Activated CD8-positive, alpha-beta memory T cell treated with anti-CD3 and anti-CD28 coated beads for 36 hours (primary cell): Measurements from ENCODE around the gene PLD3. TPM values are rescaled to one million over a fixed set of nuclear protein-coding genes. Genes with fewer than 3 reads are reported as not detected.
"Not testable (repeated sequence)": the region's sequence is repeated elsewhere in the genome, so short reads cannot be mapped to it uniquely, and the experiment has no call there.

ENCODE experiments used
- CTCF ChIA-PET: fragments of 350-600 bp; sonication (Branson Sonifier 250); formaldehyde crosslinking; loops from one replicate; lab custom pipeline; 2021; ENCODE audit warnings: antibody characterized with exemption; lab: Charles Lee
- POLR2A ChIA-PET: fragments of 350-600 bp; sonication (Branson Sonifier 250); formaldehyde crosslinking; loops from one replicate; lab custom pipeline; 2021; ENCODE audit warnings: antibody characterized with exemption; lab: Charles Lee
- total RNA-seq, 2 experiments: library from RNA; stranded (reverse); gene quantifications; one replicate each; pipeline ENCODE4 v1.2.3, GENCODE V29; 2021

Gene PLD3
- total RNA-seq, 2 experiments from 2014 or later: 48.0 to 50.4 TPM

GRCh38 chr19:40323705-40324104 is 24.8 kb upstream of the PLD3 start:
- ChIA-PET POLR2A (no interaction called here), CTCF (no interaction called here)

GRCh38 chr19:40326201-40326600 is 22.3 kb upstream of the PLD3 start:
- ChIA-PET CTCF (no interaction called here), POLR2A (no interaction called here)

GRCh38 chr19:40331052-40331451 is 17.4 kb upstream of the PLD3 start:
- POLR2A ChIA-PET: no interaction called here
- CTCF ChIA-PET: interaction anchor here (0.6 kb wide), 1 partner anchor 44 kb away, joined by 4 read pairs; no protein-coding TSS in a partner anchor

GRCh38 chr19:40332669-40333068 is 15.8 kb upstream of the PLD3 start:
- ChIA-PET POLR2A (interaction anchor here (0.6 kb wide), 1 partner anchor 38 kb away, joined by 5 read pairs; no protein-coding TSS in a partner anchor), CTCF (no interaction called here)

- POLR2A ChIA-PET: interaction anchor here (0.6 kb wide), 1 partner anchor 148 kb away, joined by 3 read pairs; no protein-coding TSS in a partner anchor
- CTCF ChIA-PET: not testable (repeated sequence)
Measured at GRCh38 chr19:40333083-40333482, 15.4 kb upstream of the PLD3 start.

- ChIA-PET POLR2A (no interaction called here), CTCF (interaction anchor here (0.5 kb wide), 1 partner anchor 1215 kb away, joined by 4 read pairs; no protein-coding TSS in a partner anchor)
Measured at GRCh38 chr19:40335101-40335500, 13.4 kb upstream of the PLD3 start.

- POLR2A ChIA-PET: interaction anchor here (0.6 kb wide), 1 partner anchor 27 kb away, joined by 5 read pairs; no protein-coding TSS in a partner anchor
Measured at GRCh38 chr19:40335855-40336600, 12.5 kb upstream of the PLD3 start.

GRCh38 chr19:40336601-40336900 is 11.9 kb upstream of the PLD3 start:
- CTCF ChIA-PET: no interaction called here

More at GRCh38 chr19:40335855-40336600, 12.5 kb upstream of the PLD3 start:
- CTCF ChIA-PET: no interaction called here

GRCh38 chr19:40337107-40337506 is 11.4 kb upstream of the PLD3 start:
- ChIA-PET POLR2A (no interaction called here), CTCF (no interaction called here)

More at GRCh38 chr19:40336601-40336900, 11.9 kb upstream of the PLD3 start:
- POLR2A ChIA-PET: no interaction called here

GRCh38 chr19:40337594-40337993 is 10.9 kb upstream of the PLD3 start:
- CTCF ChIA-PET: interaction anchor here (0.6 kb wide), 1 partner anchor 40 kb away, joined by 3 read pairs; no protein-coding TSS in a partner anchor
- POLR2A ChIA-PET: no interaction called here

- CTCF ChIA-PET: no interaction called here
Measured at GRCh38 chr19:40339018-40339728, 9.3 kb upstream of the PLD3 start.

GRCh38 chr19:40341601-40342482 is 6.7 kb upstream of the PLD3 start:
- ChIA-PET CTCF (interaction anchor here (0.9 kb wide), 1 partner anchor 12 kb away, joined by 3 read pairs; no protein-coding TSS in a partner anchor), POLR2A (no interaction called here)

More at GRCh38 chr19:40339018-40339728, 9.3 kb upstream of the PLD3 start:
- POLR2A ChIA-PET: no interaction called here

- POLR2A ChIA-PET: no interaction called here
- CTCF ChIA-PET: no interaction called here
Measured at GRCh38 chr19:40342644-40343311, 5.7 kb upstream of the PLD3 start.

GRCh38 chr19:40344422-40344821 is 4.1 kb upstream of the PLD3 start:
- ChIA-PET POLR2A (no interaction called here), CTCF (no interaction called here)

GRCh38 chr19:40348961-40349507 is 539 bp downstream of the PLD3 start:
- CTCF ChIA-PET: interaction anchor here (1.2 to 1.8 kb wide), 3 partner anchors 9 to 116 kb away, joined by 3 read pairs; partner anchors contain the start of genes BLVRB and SERTAD1
- POLR2A ChIA-PET: no interaction called here

- ChIA-PET CTCF (interaction anchor here (0.5 to 1.2 kb wide), 2 partner anchors 8 to 80 kb away, joined by 3 to 5 read pairs; partner anchors contain the start of genes C19orf47 and PLD3), POLR2A (no interaction called here)
Measured at GRCh38 chr19:40355975-40356680, 7.6 kb downstream of the PLD3 start.

GRCh38 chr19:40356681-40357595 is 8.4 kb downstream of the PLD3 start:
- POLR2A ChIA-PET: no interaction called here
- CTCF ChIA-PET: interaction anchor here (0.5 to 0.7 kb wide), 2 partner anchors 51 to 81 kb away, joined by 3 read pairs; no protein-coding TSS in a partner anchor
